SK-N-MC (cell line): ENCODE results near the gene RBBP5.

ENCODE experiments used
- EZH2 ChIP-seq: fragments of 200-600 bp; sonication (generic); IDR thresholded peaks from one replicate; pipeline ENCODE4 v1.6.1; 2017; ENCODE audit warnings: antibody characterized with exemption
- FOXP2 ChIP-seq: optimal IDR thresholded peaks from 2 replicates; pipeline ENCODE3; 2011; ENCODE audit warnings: mild to moderate bottlenecking, moderate library complexity; ENCODE audit not compliant: insufficient read depth; ENCODE audit errors: extremely low read length, control extremely low read depth

GRCh38 chr1:205056188-205056611, 65.6 kb downstream of the RBBP5 start:
- TF ChIP-seq EZH2, result no peak
- TF ChIP-seq FOXP2, result no peak
